Measurements from ENCODE around the gene TAF1C. TPM values are rescaled to one million over a fixed set of nuclear protein-coding genes. Genes with fewer than 3 reads are reported as not detected.

The TAF1C gene
- total and polyA plus RNA-seq, 2 experiments from 2014 or later = 37.2 to 57.4 TPM

- H3K4me3 ChIP-seq = no peak overlapping the region
- ATAC-seq (no peak), DNase-seq (ENCODE audit: low spot score) (no peak)
- H3K4me2 ChIP-seq = no peak overlapping the region
- no peaks in the 10 kb centered on the region for H3K4me1 ChIP-seq (ENCODE audit: insufficient read depth)
- no peak overlapping the region for H2AFZ ChIP-seq
- H3K9me2 ChIP-seq (ENCODE audit: insufficient read depth) = no peaks in the 10 kb centered on the region
- Mint-ChIP-seq H3K4me3 (no peak overlapping the region), H3K36me3 (ENCODE audit: low read depth) (no peaks in the 10 kb centered on the region), H3K9me3 (peaks cover 2% of the 10 kb centered on the region; the same call in 2 of the 3 replicates), H3K4me1 (no peaks in the 10 kb centered on the region), H3K27ac (no peak overlapping the region), H3K27me3 (ENCODE audit: insufficient read depth, low read depth, poor library complexity) (peaks cover 2% of the 10 kb centered on the region)
- H3K36me3 ChIP-seq (ENCODE audit: insufficient read depth) = no peaks in the 10 kb centered on the region
- H3K27me3 ChIP-seq (ENCODE audit: insufficient read depth) = no peaks in the 10 kb centered on the region
- no peak for TF ChIP-seq NANOG (IDR thresholded peaks at IDR 0.05; ENCODE audit: borderline replicate concordance)
- TF ChIP-seq EZH2phosphoT487 (IDR thresholded peaks at IDR 0.05; ENCODE audit: unreplicated experiment) = no peak
- TF ChIP-seq ZNF114 (CRISPR knock-in tag; IDR thresholded peaks at IDR 0.05) = no peak
- TF ChIP-seq CTCF (conservative IDR thresholded peaks at IDR 0.05; ENCODE audit: low read depth in 2 of 2) = no peak
- no peak for TF ChIP-seq ZNF462 (CRISPR knock-in tag; IDR thresholded peaks at IDR 0.05)
- TF ChIP-seq STAT1 (IDR thresholded peaks at IDR 0.05; ENCODE audit: unreplicated experiment) = no peak
- no peak for TF ChIP-seq POLR2AphosphoS5 (IDR thresholded peaks at IDR 0.05; ENCODE audit: low read depth)
- no peak for TF ChIP-seq JUNB (IDR thresholded peaks at IDR 0.05; ENCODE audit: unreplicated experiment)
- TF ChIP-seq CREB1 (CRISPR knock-in tag; IDR thresholded peaks at IDR 0.05; ENCODE audit: low read depth) = no peak
- TF ChIP-seq ETS1 (IDR thresholded peaks at IDR 0.05) = no peak
- TF ChIP-seq ZNF331 (CRISPR knock-in tag; IDR thresholded peaks at IDR 0.05; ENCODE audit: low read depth) = no peak
- TF ChIP-seq REST (IDR thresholded peaks at IDR 0.05; ENCODE audit: unreplicated experiment) = no peak
- no peak for TF ChIP-seq EZH2 (IDR thresholded peaks at IDR 0.05; ENCODE audit: low read depth, unreplicated experiment)
- no peaks in the 10 kb centered on the region for H3F3A ChIP-seq (replicated peaks; ENCODE audit: low read depth)
- no peak overlapping the region for H3K27ac ChIP-seq (ENCODE audit: low read depth)
- H3K79me2 ChIP-seq (replicated peaks; ENCODE audit: insufficient read depth) = no peaks in the 10 kb centered on the region
- H4K20me1 ChIP-seq (replicated peaks; ENCODE audit: insufficient read depth) = no peaks in the 10 kb centered on the region
Measured at GRCh38 chr16:84159800-84160199, 27.1 kb downstream of the TAF1C start.

Data from GM23338 (cell line).